Activated CD8-positive, alpha-beta memory T cell treated with anti-CD3 and anti-CD28 coated beads, Interleukin-2, amount 50 U/mL, for 1 hour (primary cell): ENCODE results near the gene ABTB2.
"Not testable (repeated sequence)": the region's sequence is repeated elsewhere in the genome, so short reads cannot be mapped to it uniquely, and the experiment has no call there.

Experiments used
- DNase-seq: peaks from one replicate; pipeline ENCODE4 v3.0.0-alpha.2; 2020; ENCODE audit errors: extremely low read depth

ABTB2 gene

DNA sequence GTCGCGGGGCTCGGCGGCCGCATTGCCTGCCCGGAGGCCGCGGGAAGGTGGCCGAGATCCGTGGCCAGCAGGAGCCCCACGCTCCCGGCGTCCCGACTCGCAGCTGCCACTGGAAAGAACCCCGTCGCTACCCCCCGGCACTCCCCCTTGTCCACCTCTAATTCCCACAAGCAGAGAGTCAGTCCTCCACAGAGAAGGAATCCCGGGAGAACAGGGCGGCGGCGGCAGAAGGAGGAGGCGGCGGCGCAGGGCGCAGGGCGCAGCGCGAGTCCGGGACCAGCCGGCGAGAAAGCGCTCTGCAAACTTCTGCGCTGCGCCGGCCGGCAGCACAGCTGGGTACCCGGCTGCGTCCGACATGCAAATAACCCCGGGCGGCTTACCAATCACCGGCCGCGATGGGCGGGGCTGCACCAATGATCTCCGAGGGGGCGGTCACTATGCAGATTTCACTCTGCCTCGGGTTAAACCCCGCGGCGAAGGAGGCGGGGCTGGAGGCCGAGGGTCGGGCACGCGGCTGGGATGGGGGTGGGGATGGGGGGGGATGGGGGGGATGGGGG lies at the start of gene ABTB2:
Gene ABTB2 (minus strand): TSS at position 310 of the 557 bp plus-strand sequence.
- peak; percentile 89 for DNase-seq

DNA sequence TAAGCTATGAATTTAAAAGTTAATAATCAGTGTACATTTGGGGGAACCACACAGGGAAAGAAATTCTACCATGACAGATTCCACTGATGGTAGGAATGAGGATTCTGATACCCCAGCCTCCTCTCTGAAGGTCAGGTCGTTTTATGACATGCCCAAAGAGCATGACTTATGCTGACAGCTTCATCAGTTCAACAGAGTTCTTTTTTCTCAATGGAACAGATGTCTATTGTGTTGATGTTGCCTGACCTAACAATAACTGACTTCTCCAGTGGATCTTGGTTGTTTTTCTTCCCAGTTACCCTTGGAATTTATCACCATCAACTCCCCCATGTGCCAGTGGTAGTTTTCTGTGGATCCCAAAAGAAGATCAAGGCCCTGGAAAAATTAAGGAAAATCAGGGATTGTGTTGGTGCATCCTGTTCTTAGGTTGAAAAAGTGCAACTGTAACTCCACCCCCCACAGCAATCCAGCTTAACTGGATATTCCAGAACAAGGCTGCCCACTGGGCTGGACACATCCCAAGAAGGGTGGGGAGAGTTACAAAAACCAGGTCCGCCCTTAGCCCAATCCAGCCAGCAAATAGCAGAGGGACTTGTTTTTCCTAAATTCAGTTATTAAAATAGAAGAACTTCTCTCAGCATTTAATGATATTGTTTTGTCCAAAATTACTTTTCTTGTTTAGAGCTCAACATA lies 49.5 kb upstream of the ABTB2 start:
- DNase-seq = no peak

GRCh38 chr11:34406413-34406812 lies 48.6 kb upstream of the ABTB2 start:
- DNase-seq = no peak

GRCh38 chr11:34405079-34405858 lies 47.5 kb upstream of the ABTB2 start:
- DNase-seq = no peak

DNA sequence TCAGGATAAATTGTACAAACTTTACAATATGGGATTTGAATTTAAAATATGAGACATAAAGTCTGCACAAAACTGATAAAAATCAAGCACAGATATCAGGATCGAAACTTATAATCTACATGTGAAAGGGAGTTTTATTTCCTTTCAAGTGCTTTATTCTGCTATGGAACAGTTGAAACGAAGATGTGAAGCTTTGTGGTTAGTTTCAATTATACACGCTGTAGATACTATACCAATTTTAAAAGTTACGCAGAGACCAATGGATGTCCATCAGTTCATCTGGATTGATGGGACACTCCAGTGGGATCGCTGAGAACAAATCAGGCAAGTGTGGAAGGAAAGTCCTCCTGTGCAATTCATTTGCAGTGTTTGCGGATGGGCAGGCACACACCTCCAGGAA lies 46.5 kb upstream of the ABTB2 start:
- DNase-seq = no peak

- no peak for DNase-seq
Measured at GRCh38 chr11:34403431-34403830, 45.6 kb upstream of the ABTB2 start.

GRCh38 chr11:34397811-34398210 lies 40.0 kb upstream of the ABTB2 start:
- no peak for DNase-seq

DNA sequence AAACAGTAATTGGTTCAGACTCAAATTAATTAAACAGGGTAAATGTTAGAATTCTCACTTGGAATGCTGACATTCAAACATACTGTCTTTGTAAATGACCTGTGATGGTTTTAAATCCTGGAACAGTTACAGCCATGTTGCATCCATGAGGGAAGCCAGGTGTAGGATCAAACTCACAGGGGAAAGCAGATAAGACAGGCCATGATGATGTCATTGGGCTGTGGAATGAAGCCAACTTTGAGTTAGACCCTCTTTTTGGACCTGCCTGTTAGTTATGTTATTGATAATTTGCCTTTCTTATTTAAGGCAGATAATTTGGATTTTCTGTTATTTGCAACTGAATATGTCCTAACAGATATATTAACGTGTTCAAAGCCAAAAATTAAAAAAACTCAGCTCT lies 39.3 kb upstream of the ABTB2 start:
- no peak for DNase-seq

DNA sequence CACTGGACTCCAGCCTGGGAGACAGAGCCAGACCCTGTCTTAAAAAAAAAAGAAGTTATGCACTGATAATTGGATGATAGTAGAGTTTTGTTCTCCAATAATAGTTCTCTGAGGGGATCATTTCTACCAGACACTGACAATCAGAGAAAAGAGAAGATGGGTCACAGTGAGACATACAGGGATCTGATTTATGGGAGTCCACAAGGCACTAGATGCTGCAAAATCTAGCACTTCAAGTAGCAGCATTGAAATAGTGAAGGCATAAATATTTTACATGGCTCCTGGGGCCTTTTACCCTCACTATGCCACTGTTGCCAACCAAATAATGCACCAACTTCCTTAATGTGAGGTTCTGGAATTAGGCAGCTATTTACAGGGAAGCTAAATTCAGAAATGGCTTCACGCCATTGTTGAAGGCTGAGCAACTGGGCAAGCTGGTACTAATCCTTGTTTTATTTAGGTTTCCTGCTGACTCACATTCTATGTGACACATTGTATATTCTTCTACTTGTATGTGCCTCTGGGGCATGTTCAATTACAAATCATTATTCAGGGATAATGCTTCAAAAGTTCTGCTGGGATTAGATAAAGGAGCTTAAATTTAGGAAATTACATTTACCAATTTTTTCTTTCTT lies 38.2 kb upstream of the ABTB2 start:
- no peak for DNase-seq

DNA sequence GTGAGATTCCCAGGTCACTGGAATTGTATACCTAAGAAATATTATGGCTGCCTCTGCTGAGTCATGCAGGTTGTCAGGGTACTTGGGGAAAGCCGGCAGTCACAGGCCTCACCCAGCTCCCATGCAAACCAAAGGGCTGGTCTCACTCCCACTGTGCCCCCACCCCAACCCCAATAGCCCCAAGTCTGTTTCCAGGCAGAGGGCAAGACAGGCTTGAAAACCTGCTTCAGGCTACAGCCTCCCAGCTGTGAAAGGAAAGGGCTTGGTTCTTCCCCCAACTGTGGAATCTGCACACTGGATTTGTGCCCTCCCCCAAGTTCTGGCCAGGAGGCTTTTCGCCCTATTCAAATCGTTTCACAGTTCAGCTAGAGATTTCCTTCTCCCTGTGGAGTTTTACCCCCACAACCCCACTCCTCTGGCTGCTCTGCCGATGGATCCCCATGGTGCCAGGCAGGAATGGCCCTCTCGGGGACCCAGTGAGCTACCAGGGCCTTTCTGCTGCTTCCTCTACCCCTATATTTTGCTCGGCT lies 37.0 kb upstream of the ABTB2 start:
- no peak for DNase-seq

DNA sequence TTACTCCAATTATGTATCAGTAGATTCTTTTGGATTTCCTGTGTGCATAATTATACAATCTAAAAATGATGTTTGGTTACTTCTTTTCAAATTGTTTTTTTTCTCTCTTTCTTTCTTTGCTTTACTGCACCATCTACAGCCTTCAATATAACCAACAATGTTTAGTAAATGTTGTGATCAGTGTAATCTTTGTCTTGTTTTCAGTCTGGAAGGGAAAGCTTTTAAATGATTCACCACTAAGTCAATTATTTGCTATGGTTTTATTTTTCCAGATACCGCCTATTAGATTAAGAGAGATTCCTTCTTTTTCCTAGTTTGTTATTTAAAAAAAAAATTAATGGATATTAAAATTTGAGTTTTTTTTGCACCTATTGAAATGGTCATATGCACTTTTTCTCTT lies 29.8 kb upstream of the ABTB2 start:
- DNase-seq = no peak

DNA sequence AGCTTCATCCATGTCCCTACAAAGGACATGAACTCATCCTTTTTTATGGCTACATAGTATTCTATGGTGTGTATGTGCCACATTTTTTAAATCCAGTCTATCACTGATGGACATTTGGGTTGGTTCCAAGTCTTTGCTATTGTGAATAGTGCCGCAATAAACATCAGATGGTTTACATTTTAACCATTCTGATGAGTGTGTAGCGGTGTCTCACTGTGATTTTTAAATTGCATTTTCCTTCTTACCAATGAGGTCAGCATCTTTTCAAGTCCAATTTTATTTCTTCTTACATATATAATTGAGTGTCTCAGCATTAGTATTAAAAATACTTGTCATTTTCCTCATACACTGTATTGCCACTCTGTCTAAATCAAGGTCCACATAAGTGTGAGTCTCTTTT lies 28.5 kb upstream of the ABTB2 start:
- not testable (repeated sequence) for DNase-seq

GRCh38 chr11:34382532-34383276 lies 24.9 kb upstream of the ABTB2 start:
- DNase-seq = no peak

- no peak for DNase-seq
Measured at GRCh38 chr11:34381775-34382174, 24.0 kb upstream of the ABTB2 start.

DNA sequence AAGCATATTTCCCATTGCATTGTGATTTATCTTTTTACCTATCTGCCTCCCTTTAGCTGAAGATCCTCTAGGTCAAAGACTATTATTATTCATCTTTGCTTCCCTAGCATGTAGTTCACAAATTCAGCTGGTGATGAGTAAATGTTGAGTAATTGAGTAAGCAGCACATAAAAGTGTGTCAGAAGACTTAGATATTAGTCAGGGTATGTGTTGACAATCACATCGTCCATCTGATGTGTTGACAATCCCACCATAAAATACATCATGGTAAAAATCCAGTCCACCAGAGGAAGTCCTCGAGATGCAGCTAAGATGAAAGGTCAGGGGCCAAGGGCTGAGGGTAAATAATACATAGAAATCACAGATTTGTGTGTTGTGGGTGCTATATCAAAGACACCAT lies 22.9 kb upstream of the ABTB2 start:
- DNase-seq = no peak

DNA sequence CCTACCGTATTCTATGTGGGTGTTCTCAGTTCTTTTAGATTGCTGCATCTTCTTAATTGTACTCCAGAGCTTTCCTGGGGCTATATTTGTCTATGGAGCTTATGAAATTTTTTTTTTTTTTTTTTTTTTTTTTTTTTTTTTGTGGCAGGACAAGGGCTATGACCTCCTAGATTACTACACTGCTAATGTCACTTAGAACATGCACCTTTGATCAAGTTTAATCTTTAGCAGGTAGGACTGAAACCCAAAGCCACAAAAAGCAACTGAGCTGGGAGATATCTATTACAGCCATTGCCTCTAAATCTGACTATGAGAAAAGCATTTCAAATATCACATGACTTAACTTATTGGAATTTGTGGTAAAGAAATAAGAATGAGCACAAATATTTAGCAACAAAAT lies 21.7 kb upstream of the ABTB2 start:
- no peak for DNase-seq

GRCh38 chr11:34379079-34379478 lies 21.3 kb upstream of the ABTB2 start:
- DNase-seq = no peak

- DNase-seq = no peak
Measured at GRCh38 chr11:34373727-34374126, 15.9 kb upstream of the ABTB2 start.

- DNase-seq = no peak
Measured at GRCh38 chr11:34366522-34366921, 8.7 kb upstream of the ABTB2 start.

GRCh38 chr11:34364102-34364501 lies 6.3 kb upstream of the ABTB2 start:
- DNase-seq = no peak

GRCh38 chr11:34363363-34364084 lies 5.7 kb upstream of the ABTB2 start:
- no peak for DNase-seq
